Erythroblast (primary cell): ENCODE measurements around the gene ADPRHL1.
A peak's percentile ranks its signal among the peaks of the same experiment; 100 is the strongest.
"Not testable (repeated sequence)": the region's sequence is repeated elsewhere in the genome, so short reads cannot be mapped to it uniquely, and the experiment has no call there.

Experiments
- DNase-seq, 2 experiments: peaks; one replicate each; lab custom pipeline; 2025; lab: John Stamatoyannopoulos, UW
- GATA1 ChIP-seq: IDR thresholded peaks from 2 replicates; pipeline ENCODE4 v1.6.1; 2011; ENCODE audit warnings: low read depth, mild to moderate bottlenecking, control low read depth, low read length, moderate library complexity
- POLR2A ChIP-seq: IDR thresholded peaks from 2 replicates; pipeline ENCODE4 v1.6.1; 2011; ENCODE audit warnings: mild to moderate bottlenecking, low read length

ADPRHL1 gene

DNA sequence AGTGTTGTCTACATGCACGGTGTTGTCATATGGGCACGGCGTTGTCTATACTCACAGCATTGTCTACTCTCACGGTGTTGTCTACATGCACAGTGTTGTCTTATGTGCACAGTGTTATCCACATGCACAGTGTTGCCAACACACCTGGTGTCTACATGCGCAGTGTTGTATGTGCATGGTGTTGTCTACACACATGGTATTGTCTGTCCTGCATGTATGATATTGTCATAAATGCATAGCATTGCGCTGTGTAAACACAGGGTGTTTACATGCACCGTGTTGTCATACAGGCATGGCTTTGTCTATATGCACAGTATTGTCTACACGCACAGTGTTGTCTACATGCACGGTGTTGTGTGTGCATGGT is 6.8 kb downstream of the ADPRHL1 start:
- TF ChIP-seq POLR2A (no peak), GATA1 (no peak)
- DNase-seq, result no peak

DNA sequence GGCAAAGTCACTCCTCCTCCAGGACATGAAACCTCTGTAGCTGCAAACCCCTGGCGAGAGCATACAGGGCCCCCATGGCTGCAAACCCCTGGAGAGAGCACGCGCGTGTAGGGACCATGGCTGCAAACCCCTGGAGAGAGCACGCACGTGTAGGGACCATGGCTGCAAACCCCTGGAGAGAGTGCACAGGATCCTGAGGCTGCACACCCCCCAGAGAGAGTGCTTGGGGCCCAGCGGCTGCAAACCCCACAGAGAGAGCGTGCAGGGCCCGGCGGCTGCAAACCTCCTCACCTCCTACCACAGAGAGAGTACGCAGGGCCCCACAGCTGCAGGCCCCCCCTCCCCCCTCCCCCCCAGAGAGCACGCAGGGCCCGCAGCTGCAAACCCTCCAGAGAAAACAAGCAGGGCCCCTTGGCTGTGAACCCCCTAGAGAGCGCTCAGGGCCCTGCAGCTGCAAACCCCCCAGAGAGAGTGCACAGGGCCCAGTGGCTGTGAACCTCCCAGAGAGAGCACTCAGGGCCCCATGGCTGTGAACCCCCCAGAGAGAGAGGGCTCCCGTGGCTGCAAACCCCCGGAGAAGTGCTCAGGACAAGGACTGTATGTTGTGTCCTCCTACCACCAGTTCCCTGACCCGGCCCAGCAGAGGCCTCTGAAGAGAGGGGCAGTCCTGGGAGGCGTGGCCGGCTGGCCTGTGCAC is 7.3 kb downstream of the ADPRHL1 start:
- no peak for TF ChIP-seq GATA1
- TF ChIP-seq POLR2A, result no peak
- no peak for DNase-seq

DNA sequence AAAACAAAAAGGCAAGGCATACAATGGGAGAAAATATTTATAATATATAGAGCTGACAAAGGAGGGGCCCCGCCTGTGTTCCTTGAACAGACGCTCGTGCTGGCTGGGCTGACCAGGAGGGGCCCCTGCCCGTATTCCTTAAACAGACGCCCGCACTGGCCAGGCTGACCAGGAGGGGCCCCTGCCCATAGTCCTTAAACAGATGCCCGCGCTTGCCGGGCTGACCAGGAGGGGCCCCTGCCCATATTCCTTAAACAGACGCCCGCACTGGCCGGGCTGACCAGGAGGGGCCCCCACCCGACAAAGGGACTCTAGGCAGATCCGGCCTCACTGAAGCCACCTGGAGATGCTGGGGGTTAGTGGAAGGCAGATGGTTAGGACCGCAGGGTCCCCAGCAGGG is 9.3 kb downstream of the ADPRHL1 start:
- TF ChIP-seq POLR2A (no peak), GATA1 (no peak)
- DNase-seq, result no peak

DNA sequence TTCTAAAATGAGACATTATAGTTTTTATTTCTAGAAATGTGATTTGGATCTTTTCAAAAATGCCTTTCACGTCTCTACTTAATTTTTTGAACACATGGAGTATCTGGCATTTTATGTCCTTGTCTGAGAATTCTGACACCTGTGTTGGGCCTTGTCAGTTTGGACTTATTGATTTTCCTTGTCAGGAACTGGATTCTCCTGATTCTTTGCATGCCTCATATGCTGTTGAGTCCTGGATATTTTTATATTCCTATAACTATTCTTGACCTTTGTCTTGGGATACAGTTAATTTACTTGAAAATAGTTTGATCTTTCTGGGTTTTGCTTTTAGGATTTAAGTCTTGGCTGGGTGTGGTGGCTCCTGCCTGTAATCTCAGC is 10.3 kb downstream of the ADPRHL1 start:
- no peak for DNase-seq
- TF ChIP-seq GATA1, result no peak
- TF ChIP-seq POLR2A, result no peak

DNA sequence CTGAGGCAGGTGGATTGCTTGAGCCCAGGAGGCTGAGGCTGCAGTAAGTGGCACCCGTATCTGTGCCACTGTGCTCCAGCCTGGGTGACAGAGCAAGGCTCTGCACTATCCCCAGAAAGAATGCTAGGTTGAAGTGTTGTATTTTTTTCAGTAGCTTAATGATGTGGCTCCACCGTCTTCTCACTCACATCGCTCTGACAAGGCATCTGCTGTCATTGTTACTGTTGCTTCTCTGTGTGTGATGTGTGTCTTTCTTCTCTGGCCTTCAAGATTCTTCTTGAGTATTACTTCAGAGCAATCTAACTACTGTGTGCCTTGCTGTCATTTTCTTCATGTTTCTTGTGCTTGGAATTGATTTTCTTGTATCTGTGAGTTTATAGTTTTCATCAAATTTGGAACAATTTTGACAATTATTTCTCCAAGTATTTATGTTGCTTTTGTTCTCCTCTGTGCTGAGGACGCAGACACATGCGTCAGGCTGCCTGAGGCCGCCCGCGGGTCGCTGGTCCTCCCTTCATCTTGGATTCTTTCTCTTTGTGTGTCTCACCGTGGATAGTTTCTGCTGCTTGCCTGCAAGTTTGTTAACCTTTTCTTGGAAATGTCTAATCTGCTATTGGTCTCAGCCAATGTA is 10.8 kb downstream of the ADPRHL1 start:
- DNase-seq, result no peak
- TF ChIP-seq GATA1, result no peak
- no peak for TF ChIP-seq POLR2A

DNA sequence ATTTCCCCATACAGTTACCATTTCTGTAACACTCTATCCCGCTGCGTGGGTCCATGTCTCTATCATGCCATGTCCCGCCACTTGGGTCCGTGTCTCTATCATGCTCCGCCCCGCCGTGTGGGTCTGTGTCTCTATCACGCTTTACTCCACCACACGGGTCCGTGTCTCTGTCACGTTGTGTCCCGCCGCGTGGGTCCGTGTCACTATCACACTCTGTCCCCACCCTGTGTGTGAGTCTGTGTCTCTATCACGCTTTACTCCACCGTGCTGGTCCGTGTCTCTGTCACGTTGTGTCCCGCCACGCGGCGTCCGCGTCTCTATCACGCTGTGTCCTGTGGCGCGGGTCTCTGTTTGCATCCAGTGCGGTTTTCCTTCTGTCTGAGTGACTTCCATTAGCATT is 11.6 kb downstream of the ADPRHL1 start:
- no peak for TF ChIP-seq GATA1
- TF ChIP-seq POLR2A, result no peak
- no peak for DNase-seq

- DNase-seq, result peak in 1 of 2 experiments; percentile 32
- TF ChIP-seq GATA1, result no peak
- no peak for TF ChIP-seq POLR2A
Measured at GRCh38 chr13:113437408-113438010, 15.8 kb downstream of the ADPRHL1 start.

DNA sequence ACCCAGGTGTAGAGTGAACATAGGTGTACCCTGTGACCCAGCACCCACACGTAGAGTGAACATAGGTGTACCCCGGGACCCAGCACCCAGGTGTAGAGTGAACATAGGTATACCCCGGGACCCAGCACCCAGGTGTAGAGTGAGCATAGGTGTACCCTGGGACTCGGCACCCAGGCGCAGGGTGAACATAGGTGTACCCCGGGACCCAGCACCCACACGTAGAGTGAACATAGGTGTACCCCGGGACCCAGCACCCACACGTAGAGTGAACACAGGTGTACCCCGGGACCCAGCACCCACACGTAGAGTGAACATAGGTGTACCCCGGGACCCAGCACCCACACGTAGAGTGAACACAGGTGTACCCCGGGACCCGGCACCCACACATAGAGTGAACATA is 16.4 kb downstream of the ADPRHL1 start:
- DNase-seq, result not testable (repeated sequence)

GRCh38 chr13:113435907-113436306 is 17.4 kb downstream of the ADPRHL1 start:
- not testable (repeated sequence) for DNase-seq

- no peak for DNase-seq
- TF ChIP-seq GATA1 (no peak), POLR2A (no peak)
Measured at GRCh38 chr13:113433391-113433916, 19.8 kb downstream of the ADPRHL1 start.

- TF ChIP-seq POLR2A (no peak), GATA1 (no peak)
- no peak for DNase-seq
Measured at GRCh38 chr13:113432506-113433270, 20.6 kb downstream of the ADPRHL1 start.

- no peak for DNase-seq
- no peak for TF ChIP-seq GATA1
- TF ChIP-seq POLR2A, result no peak
Measured at GRCh38 chr13:113431171-113431570, 22.1 kb downstream of the ADPRHL1 start.

DNA sequence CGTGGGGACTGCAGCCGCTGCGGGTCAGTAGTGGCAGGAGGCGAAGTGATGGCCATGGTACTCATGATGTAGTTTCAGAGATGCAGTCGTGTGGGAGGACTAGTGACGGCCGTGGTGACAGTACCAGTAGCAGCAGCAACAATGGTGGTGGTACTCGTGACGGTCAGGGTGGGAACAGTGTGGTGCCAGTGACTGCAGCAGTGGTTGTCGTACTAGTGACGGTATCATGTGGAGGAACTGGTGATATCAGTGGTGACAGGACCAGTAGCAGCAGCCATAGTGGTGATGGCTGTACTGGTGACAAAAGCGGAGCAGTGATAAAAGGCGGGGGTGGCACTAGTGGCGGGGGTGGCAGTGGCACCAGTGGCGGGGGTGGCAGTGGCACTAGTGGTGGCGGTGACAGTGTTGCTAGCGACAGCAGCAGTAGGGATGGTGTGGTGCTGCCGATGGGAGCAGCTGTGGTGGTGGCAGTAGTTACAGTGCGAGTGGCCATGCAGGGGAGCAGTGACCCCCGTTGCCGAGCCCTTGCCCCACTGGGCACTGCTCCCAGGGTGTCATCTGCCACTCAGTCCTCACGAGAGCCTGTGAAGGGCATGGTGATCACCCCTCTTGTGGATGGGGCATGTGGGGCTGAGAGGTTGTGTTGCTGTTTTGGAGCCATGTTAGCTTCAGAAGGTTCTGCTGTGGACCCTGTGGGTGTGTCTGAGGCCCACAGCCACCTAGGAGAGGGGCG is 22.7 kb downstream of the ADPRHL1 start:
- DNase-seq, result no peak
- TF ChIP-seq GATA1 (no peak), POLR2A (no peak)
